Measurements from ENCODE around the gene GGA2.
A peak's percentile ranks its signal among the peaks of the same experiment; 100 is the strongest.
"Not testable (repeated sequence)": the region's sequence is repeated elsewhere in the genome, so short reads cannot be mapped to it uniquely, and the experiment has no call there.

The GGA2 gene

GRCh38 chr16:23478566-23478965 lies 31.7 kb downstream of the GGA2 start:
- no peak for DNase-seq (ENCODE audit: low read depth, low spot score)

GRCh38 chr16:23476289-23476688 lies 34.0 kb downstream of the GGA2 start:
- DNase-seq (ENCODE audit: low read depth, low spot score): no peak

GRCh38 chr16:23469814-23470213 lies 40.5 kb downstream of the GGA2 start:
- no peak for DNase-seq (ENCODE audit: low read depth, low spot score)

DNA sequence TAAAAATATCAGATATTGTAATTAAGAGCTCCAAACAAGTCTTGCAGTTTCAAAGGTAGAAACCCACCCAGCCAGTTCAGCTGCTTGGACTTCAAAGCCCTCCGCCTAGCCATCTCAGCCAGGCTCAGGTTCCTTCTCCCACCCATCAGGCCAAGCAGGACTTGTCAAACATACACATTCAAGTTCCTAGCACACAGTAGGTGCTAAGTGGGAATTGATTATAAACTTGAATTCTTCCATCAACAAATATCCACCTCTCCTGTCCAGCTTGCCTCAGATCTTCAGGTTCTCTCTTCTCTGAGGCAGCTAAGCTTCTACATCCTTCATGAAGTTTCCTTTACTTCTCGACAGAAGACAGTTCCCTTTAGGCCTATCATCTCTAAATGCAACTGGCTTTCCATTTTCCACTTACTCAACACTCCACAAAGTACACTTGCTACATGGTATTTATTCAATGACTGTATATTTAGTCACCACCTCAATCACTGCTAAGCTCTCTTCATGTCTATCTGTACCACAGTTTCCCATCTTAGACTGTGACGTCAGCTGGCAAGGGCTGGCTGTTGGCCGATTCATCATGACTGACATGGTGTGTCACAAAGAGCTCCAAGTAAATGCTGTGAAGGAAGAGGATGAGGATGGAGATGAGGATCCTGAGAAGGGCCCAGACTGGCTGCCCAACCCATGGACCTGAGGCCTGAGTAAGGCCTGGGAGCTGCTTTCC lies 44.0 kb downstream of the GGA2 start:
- peak; percentile 11 for DNase-seq (ENCODE audit: low read depth, low spot score)

- DNase-seq (ENCODE audit: low read depth, low spot score): no peak
These were observed 45.1 kb downstream of the GGA2 start for GRCh38 chr16:23465179-23465578.

- no peak for DNase-seq (ENCODE audit: low read depth, low spot score)
These were observed 46.1 kb downstream of the GGA2 start for GRCh38 chr16:23464196-23464595.

DNA sequence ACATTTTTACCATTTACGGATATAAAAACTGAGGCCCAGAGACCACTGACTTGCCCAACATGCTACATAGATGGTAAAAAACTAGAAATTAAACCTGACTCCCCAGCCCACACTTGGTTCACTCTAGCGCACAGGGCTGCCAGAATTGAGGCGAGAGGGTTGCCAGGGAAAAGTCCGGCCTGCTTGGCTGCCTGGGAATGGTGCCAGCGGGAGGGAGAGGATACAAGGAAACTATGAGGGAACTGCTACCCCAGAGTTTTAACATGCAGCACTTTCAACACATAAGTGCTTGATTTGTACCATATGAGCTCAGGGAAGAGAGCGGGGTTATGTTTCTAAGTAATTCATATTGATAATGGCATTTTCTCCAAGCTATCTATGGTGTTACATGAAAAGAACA lies 47.3 kb downstream of the GGA2 start:
- DNase-seq (ENCODE audit: low read depth, low spot score): not testable (repeated sequence)

- no peak for DNase-seq (ENCODE audit: low read depth, low spot score)
These were observed 56.8 kb downstream of the GGA2 start for GRCh38 chr16:23453338-23454052.

DNA sequence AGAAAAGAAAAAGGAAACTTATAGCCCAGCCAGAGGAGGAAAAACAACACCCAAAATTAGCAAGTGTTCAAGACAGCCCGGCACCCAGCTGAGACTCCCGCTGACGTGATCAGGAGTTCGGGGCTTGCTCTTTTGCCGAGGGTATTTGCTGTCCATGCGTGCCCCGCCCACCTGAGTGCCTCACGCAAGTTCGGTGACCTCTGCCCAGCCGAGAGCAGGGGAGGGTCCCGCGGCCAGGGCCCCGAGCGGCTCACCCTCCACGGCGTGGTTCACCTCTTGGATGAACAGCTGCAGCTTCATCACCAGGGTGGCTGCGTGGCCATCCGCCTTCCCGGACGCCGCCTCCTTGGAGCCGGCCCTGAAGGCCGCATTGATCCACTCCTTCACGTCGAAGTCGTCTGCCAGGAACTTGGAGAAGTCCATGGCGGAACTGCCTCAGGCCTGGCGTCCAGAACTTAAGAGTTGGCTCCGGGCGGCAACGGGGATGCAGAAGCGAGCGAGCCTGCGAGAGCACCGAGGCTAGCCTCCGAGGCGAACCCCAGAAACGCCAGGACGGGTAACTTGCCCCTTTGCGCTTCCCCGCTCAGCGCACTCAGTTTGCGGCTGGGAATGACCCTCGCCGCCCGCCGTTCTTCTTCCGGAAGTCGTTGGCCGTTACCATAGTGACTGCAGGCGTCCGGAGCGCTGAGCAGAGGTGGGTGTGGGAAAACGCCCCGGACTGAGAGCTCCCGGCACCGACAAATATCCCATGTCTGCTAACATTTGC lies 57.5 kb downstream of the GGA2 start, which contains the start of gene COG7:
Gene COG7 (minus strand): TSS at position 618 of the 766 bp plus-strand sequence. CDS start 195 bp downstream, at position 423.
- peak; percentile 93 for DNase-seq (ENCODE audit: low read depth, low spot score)

- no peak for DNase-seq (ENCODE audit: low read depth, low spot score)
These were observed 58.1 kb downstream of the GGA2 start for GRCh38 chr16:23452221-23452571.

DNA sequence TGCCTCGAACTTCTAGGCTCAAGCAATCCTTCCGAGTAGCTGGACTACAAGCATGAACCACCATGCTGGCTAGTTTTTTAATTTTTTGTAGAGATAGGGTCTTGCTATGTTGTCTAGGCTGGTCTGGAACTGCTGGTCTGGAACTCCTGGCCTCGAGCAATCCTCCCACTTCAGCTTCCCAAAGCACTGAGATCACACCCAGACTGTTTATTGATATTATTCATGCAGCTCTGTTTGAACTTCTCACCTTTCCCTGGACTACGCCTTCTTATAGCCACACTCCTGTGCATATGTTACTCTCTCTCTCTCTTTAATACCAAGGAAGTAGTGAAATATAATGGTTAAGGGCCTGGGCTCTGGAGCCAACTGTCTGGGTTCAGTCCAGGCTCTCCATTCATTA lies 61.9 kb downstream of the GGA2 start:
- DNase-seq (ENCODE audit: low read depth, low spot score): no peak

DNA sequence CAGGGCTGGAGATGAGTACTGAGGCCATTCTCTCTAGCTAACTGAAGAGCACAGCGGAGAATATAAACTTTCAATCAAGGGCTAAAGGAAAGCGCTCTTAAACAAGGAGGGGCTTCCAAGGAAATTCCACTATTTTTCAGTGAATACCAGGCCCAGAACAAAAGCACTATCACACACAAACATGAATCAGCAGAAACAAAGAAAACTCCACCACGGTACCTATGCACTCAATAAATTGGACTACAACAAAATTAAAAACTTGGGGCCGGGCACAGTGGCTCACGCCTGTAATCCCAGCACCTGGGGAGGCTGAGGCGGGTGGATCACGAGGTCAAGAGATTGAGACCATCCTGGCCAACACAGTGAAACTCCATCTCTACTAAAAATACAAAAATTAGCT lies 72.8 kb downstream of the GGA2 start:
- DNase-seq (ENCODE audit: low read depth, low spot score): not testable (repeated sequence)

DNA sequence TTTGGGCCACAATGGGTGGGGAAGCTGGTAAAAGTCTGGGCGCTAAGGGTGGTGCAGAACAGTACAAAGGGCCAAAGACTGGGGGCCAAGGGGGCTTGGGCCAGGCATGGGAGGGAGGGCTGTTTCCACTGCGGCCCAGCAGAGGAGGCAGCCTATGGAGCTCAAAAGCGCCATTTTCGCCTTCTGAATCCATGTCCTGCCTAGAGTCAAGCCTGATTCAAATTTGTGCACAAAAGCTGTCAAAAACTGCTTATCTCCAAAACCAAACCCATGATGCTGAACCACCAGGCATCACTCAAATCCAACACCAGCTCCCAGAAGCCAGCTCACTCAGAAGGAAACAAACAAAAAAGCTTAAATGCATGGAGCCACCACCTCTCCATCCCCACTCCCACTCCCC lies 73.3 kb downstream of the GGA2 start:
- DNase-seq (ENCODE audit: low read depth, low spot score): no peak

DNA sequence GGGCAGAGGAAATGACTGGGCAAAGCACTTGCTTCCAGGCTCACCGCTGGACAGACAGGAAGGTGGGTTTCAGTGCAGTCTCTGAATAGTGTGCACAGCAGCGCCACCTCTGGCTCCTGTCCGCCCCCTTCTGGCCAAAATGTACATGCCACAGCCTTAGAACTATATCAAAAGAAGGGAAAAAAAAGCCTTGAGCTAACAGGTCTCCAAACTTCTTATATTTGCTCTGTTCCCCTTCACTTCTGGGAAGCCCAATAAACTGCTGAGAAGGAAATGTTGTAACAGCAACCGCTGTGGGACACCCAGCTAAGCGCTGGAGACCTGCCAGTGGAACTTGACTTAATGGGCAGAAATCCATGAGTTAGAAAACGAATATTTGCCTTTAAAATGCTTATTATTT lies 74.8 kb downstream of the GGA2 start:
- DNase-seq (ENCODE audit: low read depth, low spot score): peak; percentile 83

DNA sequence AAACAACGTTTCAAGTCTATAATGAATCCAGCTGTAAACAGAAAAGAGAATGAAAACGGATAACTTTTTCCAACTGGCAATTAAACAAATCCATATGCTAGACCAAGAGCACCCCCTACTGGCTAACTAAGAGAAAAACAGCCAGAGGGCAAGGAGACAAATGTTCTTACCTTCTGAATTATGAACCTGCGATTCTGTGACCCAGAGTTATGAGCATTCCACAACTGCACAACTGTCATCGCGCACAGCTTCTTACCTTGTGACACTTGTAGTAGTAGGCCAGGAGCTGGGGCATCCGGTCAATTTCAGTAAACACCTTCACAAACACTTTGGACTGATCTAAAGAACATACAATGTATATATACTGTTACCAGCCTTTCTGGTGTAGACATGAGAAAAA lies 75.9 kb downstream of the GGA2 start:
- peak; percentile 35 for DNase-seq (ENCODE audit: low read depth, low spot score)

- DNase-seq (ENCODE audit: low read depth, low spot score): no peak
These were observed 76.9 kb downstream of the GGA2 start for GRCh38 chr16:23433261-23433920.

- no peak for DNase-seq (ENCODE audit: low read depth, low spot score)
These were observed 77.8 kb downstream of the GGA2 start for GRCh38 chr16:23432176-23433128.

DNA sequence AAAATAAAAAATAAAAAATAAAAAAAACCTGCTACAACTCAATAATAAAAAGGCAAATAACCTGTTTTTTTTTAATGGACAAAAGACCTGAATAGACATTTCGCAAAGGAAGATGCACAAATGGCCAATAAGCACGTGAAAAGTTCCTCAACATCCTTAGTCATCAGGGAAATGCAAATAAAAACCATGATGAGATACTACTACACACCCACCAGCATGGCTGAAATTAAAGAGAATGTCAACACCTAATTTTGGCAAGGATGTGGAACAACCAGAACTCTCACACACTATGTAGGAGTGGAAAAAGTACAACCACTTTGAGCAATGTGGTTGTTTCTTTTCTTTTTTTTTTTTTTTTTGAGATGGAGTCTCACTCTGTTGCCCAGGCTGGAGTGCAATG lies 81.9 kb downstream of the GGA2 start:
- no peak for DNase-seq (ENCODE audit: low read depth, low spot score)

- DNase-seq (ENCODE audit: low read depth, low spot score): no peak
These were observed 85.9 kb downstream of the GGA2 start for GRCh38 chr16:23424292-23424958.

DNA sequence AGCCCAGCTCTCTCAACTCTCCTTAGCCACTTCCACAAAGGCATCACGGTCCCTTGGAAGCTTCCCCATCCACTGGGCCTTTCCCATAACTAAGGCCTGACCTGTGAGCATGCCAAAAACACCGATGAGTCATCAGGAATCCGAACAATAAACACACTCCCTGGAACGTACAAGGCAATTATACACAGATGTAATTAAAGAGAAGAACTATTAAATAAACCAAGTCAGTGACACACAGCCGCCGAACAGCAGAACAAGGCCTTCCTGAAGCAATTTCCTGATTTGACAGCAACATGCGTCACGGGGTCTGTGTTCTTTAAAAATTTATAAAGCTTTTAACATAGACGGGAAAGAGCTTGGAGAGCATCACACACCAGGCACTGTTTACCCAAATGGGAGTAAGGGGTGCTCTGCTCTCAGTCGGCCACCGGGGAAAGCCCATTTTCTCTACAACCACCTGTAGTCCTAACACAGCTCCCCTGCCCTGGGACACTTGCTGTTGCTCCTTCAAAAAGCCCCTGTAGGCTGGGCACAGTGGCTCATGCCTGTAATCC lies 86.7 kb downstream of the GGA2 start:
- peak; percentile 11 for DNase-seq (ENCODE audit: low read depth, low spot score)

Measured in ELF-1 (cell line).